Body of pancreas (tissue), 4 donors: ENCODE data around the gene SDF2.

Source experiments
- POLR2A ChIP-seq, 3 donors: fragments of 450-650 bp; IDR thresholded peaks; one replicate each; pipeline ENCODE4 v1.6.1; 2016; ENCODE audit warnings: antibody characterized with exemption in 3 of 3, mild to moderate bottlenecking in 2 of 3
- TF ChIP-seq, protein P1 (sequence below), 7 experiments: fragments of 450-650 bp in 4 of 7; fragments of 200-600 bp in 3 of 7; sonication (generic) in 3 of 7; IDR thresholded peaks; one replicate each; pipeline ENCODE4 v1.5.1; 2016 to 2019; ENCODE audit warnings: antibody characterized with exemption in 7 of 7

DNA sequence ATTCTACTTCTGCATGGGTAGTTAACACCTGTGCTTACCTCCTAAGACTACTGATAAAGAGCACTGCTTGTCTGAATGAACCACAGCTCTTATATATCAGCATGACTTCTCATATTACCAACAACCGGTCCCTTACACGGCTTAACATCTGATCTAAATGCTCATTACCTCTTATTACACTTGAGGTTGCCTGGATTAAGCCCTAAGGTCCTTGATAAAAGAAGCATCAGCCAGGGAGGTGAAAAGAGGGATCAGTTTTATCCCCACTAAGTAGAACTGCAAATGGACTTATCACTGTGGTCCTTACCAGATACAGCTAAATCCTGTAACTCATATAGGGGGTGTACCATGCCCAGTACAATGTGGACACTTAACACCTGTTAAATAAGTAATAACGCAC lies 39.5 kb downstream of the SDF2 start:
- TF ChIP-seq, protein P1, sequence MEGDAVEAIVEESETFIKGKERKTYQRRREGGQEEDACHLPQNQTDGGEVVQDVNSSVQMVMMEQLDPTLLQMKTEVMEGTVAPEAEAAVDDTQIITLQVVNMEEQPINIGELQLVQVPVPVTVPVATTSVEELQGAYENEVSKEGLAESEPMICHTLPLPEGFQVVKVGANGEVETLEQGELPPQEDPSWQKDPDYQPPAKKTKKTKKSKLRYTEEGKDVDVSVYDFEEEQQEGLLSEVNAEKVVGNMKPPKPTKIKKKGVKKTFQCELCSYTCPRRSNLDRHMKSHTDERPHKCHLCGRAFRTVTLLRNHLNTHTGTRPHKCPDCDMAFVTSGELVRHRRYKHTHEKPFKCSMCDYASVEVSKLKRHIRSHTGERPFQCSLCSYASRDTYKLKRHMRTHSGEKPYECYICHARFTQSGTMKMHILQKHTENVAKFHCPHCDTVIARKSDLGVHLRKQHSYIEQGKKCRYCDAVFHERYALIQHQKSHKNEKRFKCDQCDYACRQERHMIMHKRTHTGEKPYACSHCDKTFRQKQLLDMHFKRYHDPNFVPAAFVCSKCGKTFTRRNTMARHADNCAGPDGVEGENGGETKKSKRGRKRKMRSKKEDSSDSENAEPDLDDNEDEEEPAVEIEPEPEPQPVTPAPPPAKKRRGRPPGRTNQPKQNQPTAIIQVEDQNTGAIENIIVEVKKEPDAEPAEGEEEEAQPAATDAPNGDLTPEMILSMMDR (IDR thresholded peaks at IDR 0.05): no peak
- TF ChIP-seq POLR2A (IDR thresholded peaks at IDR 0.05): no peak
